Smooth muscle cell (in vitro differentiated cells): ENCODE results near the gene GSTM5. TPM values are rescaled to one million over a fixed set of nuclear protein-coding genes. Genes with fewer than 3 reads are reported as not detected.

ENCODE experiments used
- DNase-seq: peaks from one replicate; lab custom pipeline; 2025; ENCODE audit not compliant: unreplicated experiment; lab: John Stamatoyannopoulos, UW
- H2AFZ ChIP-seq: fragments of 200-600 bp; sonication (generic); 2 replicates; pipeline ENCODE4 v1.6.0; 2016; ENCODE audit warnings: antibody characterized with exemption, low read depth, mild to moderate bottlenecking
- H3F3A ChIP-seq: fragments of 200-600 bp; sonication (generic); 2 replicates; pipeline ENCODE4 v1.6.0; 2017; ENCODE audit warnings: antibody characterized with exemption, low read depth
- H3K27ac ChIP-seq: fragments of 200-600 bp; sonication (generic); 2 replicates; pipeline ENCODE4 v1.5.1; 2016; ENCODE audit warnings: low read depth, mild to moderate bottlenecking
- H3K27me3 ChIP-seq: fragments of 200-600 bp; sonication (generic); 2 replicates; pipeline ENCODE4 v1.6.1; 2016; ENCODE audit warnings: low read depth, mild to moderate bottlenecking
- H3K36me3 ChIP-seq: fragments of 200-600 bp; sonication (generic); 2 replicates; pipeline ENCODE4 v1.5.1; 2016; ENCODE audit warnings: low read depth
- H3K4me1 ChIP-seq: fragments of 200-600 bp; sonication (generic); 2 replicates; pipeline ENCODE4 v1.5.1; 2016; ENCODE audit warnings: low read depth
- H3K4me2 ChIP-seq: fragments of 200-600 bp; sonication (generic); 2 replicates; pipeline ENCODE4 v1.6.0; 2016; ENCODE audit warnings: mild to moderate bottlenecking
- H3K4me3 ChIP-seq: fragments of 200-600 bp; sonication (generic); 2 replicates; pipeline ENCODE4 v1.5.1; 2016; ENCODE audit warnings: mild to moderate bottlenecking
- H3K79me2 ChIP-seq: fragments of 200-600 bp; sonication (generic); 2 replicates; pipeline ENCODE4 v1.6.0; 2016; ENCODE audit warnings: low read depth, mild to moderate bottlenecking
- H3K9ac ChIP-seq: fragments of 200-600 bp; sonication (generic); 2 replicates; pipeline ENCODE4 v1.6.0; 2016; ENCODE audit warnings: low read depth
- H3K9me3 ChIP-seq: fragments of 200-600 bp; sonication (generic); replicated peaks from 2 replicates; pipeline ENCODE4 v1.5.1; 2016; ENCODE audit warnings: low read depth
- H4K20me1 ChIP-seq: fragments of 200-600 bp; sonication (generic); 2 replicates; pipeline ENCODE4 v1.6.0; 2016; ENCODE audit warnings: low read depth
- WGBS: methylation state at CpG from one replicate; pipeline ENCODE4 v1.1.7; 2016; ENCODE audit warnings: low lambda C conversion rate; 5-methylcytosine and 5-hydroxymethylcytosine counted together
- polyA plus RNA-seq: library from polyadenylated mRNA; unstranded; fragments of >200 nt; fragmentation: Nextera tagmentation; extraction: Ambion mirVana; gene quantifications from 2 replicates; pipeline ENCODE4 v1.2.1, GENCODE V29; 2016
- total RNA-seq: library from RNA; depleted of rRNA; stranded (reverse); fragments of >200 nt; gene quantifications from 2 replicates; pipeline ENCODE4 v1.2.3, GENCODE V29; 2014
- TF ChIP-seq, protein P1 (sequence below): fragments of 200-600 bp; sonication (generic); IDR thresholded peaks from 2 replicates; pipeline ENCODE4 v1.5.1; 2017; ENCODE audit warnings: borderline replicate concordance, mild to moderate bottlenecking, antibody characterized with exemption; ENCODE audit not compliant: insufficient read depth, poor library complexity, severe bottlenecking

Gene GSTM5
- total and polyA plus RNA-seq, 2 experiments from 2014 or later, result 0.17 TPM; not detected in 1

DNA sequence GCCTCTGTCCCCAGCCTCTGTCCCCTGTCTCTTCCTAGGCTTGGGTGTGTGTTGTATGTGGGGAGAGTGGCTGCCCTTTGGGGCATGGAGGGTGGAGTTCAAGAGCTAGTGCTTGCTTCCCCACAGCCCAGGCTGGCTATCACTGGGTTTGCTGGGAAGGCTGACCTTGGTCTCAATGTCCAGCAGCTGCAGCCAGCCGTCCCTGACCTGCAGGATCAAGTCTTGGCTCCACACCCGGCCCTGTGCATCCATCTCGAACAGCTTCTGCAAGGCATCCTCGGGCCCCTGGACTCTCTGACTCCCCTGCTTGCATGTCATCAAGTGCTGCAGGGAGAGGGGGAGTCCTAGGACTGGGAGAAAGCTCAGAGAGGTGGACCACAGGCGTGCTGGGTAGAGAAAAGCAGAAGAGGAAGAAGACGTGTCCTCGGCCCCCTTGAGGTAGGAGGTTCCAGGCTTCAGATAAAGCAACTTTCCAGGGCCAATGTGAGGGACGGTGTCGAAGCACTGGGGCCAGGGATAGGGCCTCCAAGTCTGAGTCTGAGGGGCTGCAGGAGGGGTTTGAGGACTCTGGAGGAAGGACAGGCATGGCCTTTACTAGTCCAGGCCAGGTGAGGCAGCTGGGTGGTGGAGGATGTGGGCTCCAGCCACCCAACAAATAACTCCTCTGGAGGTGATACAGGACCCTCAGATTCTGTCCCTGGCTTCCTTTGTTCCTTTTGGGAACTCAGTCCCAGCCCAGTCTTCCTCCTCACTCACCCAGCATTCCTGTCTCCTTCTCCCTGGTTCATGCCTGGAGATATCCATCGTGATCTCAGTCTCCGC, 47.7 kb downstream of the GSTM5 start:
- Histone ChIP-seq H3F3A (no peaks in the 10 kb centered on the region), H3K79me2 (no peaks in the 10 kb centered on the region), H2AFZ (no peak overlapping the region), H3K27me3 (no peaks in the 10 kb centered on the region), H4K20me1 (no peaks in the 10 kb centered on the region), H3K9ac (no peak overlapping the region), H3K27ac (no peak overlapping the region), H3K4me2 (no peak overlapping the region), H3K36me3 (no peaks in the 10 kb centered on the region), H3K9me3 (no peaks in the 10 kb centered on the region), H3K4me1 (no peaks in the 10 kb centered on the region), H3K4me3 (no peak overlapping the region)
- whole genome bisulfite sequencing, result 98% methylated on average over 11 of the region's 11 CpGs
- TF ChIP-seq, protein P1, sequence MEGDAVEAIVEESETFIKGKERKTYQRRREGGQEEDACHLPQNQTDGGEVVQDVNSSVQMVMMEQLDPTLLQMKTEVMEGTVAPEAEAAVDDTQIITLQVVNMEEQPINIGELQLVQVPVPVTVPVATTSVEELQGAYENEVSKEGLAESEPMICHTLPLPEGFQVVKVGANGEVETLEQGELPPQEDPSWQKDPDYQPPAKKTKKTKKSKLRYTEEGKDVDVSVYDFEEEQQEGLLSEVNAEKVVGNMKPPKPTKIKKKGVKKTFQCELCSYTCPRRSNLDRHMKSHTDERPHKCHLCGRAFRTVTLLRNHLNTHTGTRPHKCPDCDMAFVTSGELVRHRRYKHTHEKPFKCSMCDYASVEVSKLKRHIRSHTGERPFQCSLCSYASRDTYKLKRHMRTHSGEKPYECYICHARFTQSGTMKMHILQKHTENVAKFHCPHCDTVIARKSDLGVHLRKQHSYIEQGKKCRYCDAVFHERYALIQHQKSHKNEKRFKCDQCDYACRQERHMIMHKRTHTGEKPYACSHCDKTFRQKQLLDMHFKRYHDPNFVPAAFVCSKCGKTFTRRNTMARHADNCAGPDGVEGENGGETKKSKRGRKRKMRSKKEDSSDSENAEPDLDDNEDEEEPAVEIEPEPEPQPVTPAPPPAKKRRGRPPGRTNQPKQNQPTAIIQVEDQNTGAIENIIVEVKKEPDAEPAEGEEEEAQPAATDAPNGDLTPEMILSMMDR, result no peak
- no peak for DNase-seq

DNA sequence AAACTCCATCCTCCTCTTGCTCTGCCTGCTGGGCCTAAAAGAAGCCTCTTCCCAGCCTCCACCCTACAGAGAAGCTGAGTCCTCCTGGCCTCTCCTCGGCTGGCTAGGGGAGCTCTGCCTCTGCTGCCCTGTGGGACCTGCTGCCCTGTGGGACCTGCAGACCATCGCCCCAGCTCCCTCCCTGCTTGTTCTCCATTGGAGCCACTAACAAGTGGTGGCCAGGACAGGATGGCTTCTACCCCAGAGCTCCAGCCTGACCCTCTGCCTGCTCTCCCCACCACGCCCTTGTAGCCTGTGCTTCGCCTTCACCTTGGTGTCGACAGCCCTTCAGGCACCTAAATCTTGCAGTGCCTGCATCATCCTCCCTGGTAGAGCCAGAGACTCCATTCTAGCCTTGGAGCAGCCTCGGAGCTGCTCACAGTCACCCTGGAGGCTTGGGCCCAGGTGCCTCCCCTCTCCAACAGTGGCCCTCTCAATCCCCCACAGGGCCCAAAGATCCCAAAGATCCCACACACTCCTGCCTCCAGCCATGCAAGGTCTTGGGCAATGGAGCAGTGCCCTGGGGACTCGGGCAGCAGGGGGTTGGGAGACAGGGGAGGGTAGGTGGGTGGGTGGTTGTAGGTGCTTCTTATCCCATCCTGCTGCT, 48.7 kb downstream of the GSTM5 start:
- Histone ChIP-seq H3K9ac (no peak overlapping the region), H3K27me3 (no peaks in the 10 kb centered on the region), H3K4me2 (no peak overlapping the region), H3K79me2 (no peaks in the 10 kb centered on the region), H3K27ac (no peak overlapping the region), H4K20me1 (no peaks in the 10 kb centered on the region), H3K9me3 (no peaks in the 10 kb centered on the region), H3K4me3 (no peak overlapping the region), H2AFZ (no peak overlapping the region), H3K4me1 (no peaks in the 10 kb centered on the region), H3K36me3 (no peaks in the 10 kb centered on the region), H3F3A (no peaks in the 10 kb centered on the region)
- DNase-seq, result no peak
- 79% methylated on average over 7 of the region's 7 CpGs for WGBS
- TF ChIP-seq, protein P1, result no peak

DNA sequence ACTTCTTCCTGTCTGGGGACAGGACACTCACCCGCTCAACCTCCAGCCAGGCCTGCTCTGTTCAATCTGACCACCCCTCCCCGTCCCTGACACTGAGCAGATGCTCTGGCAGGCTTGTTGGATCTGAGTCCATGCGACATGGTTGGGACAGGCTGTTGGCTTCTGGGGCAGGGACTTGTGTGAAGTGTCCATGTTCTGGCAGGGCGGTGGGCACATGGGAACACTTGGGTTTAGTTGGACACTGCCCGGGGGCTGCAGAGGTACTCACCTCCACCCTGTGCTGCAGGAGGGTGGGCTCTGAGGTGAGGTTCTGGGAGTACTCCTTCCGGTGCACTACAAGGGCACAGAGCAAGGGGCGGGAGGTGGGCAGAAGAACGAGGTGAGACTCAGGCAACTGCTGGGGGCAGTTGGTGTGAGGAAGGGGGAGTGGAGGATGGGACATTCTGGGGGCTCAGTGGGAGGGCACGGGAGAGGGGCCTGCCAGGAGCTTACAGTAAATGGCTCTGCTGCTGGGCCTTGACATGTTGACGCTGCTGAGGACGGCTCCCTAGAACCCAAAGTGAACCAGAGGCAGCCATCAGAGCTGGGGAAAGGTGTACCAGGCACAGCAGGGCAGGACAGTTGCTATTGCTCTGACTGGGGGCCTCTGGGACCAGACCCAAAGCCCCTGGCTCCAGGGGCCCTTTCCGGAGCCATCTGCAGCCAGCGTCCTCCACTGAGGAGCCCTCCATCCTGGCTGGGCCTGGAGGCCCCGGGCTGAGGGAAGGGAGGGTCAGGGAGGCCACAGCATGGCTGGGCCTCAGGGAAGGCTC, 49.4 kb downstream of the GSTM5 start:
- no peaks in the 10 kb centered on the region for H3K9me3 ChIP-seq
- H3K27ac ChIP-seq, result no peak overlapping the region
- peak; percentile 14 for DNase-seq
- H3F3A ChIP-seq, result no peaks in the 10 kb centered on the region
- 66% methylated on average over 14 of the region's 14 CpGs for WGBS
- no peak overlapping the region for H3K4me2 ChIP-seq
- no peaks in the 10 kb centered on the region for H3K27me3 ChIP-seq
- no peak overlapping the region for H3K4me3 ChIP-seq
- no peaks in the 10 kb centered on the region for H4K20me1 ChIP-seq
- TF ChIP-seq, protein P1, result no peak
- H3K4me1 ChIP-seq, result no peaks in the 10 kb centered on the region
- H3K36me3 ChIP-seq, result no peaks in the 10 kb centered on the region
- no peak overlapping the region for H2AFZ ChIP-seq
- no peaks in the 10 kb centered on the region for H3K79me2 ChIP-seq
- H3K9ac ChIP-seq, result no peak overlapping the region
